Islet of Langerhans (tissue), 1 donor: ENCODE data around the gene MILR1.
"Not testable (repeated sequence)": the region's sequence is repeated elsewhere in the genome, so short reads cannot be mapped to it uniquely, and the experiment has no call there.

Experiments used
- FAIRE-seq: peaks from one replicate; lab custom pipeline; 2011; peaks lifted over from hg19 to GRCh38; lab: Jason Lieb, UNC

The MILR1 gene

GRCh38 chr17:64472564-64472963 lies 23.6 kb downstream of the MILR1 start:
- no peak for FAIRE-seq

GRCh38 chr17:64477849-64478248 lies 28.9 kb downstream of the MILR1 start:
- peak; percentile 33 for FAIRE-seq

GRCh38 chr17:64480951-64481350 lies 32.0 kb downstream of the MILR1 start:
- no peak for FAIRE-seq

GRCh38 chr17:64484380-64484779 lies 35.5 kb downstream of the MILR1 start:
- FAIRE-seq, result no peak

GRCh38 chr17:64488301-64488700 lies 39.4 kb downstream of the MILR1 start:
- no peak for FAIRE-seq

- no peak for FAIRE-seq
These were observed 42.3 kb downstream of the MILR1 start for GRCh38 chr17:64491034-64491860.

GRCh38 chr17:64491994-64492393 lies 43.1 kb downstream of the MILR1 start:
- no peak for FAIRE-seq

GRCh38 chr17:64492481-64493109 lies 43.7 kb downstream of the MILR1 start:
- no peak for FAIRE-seq

GRCh38 chr17:64494121-64494520 lies 45.2 kb downstream of the MILR1 start:
- FAIRE-seq, result no peak

- not testable (repeated sequence) for FAIRE-seq
These were observed 46.4 kb downstream of the MILR1 start for GRCh38 chr17:64495300-64495699.

GRCh38 chr17:64496348-64496785 lies 47.5 kb downstream of the MILR1 start:
- FAIRE-seq, result no peak

GRCh38 chr17:64496786-64497564 lies 48.1 kb downstream of the MILR1 start, which contains the start of gene POLG2:
Gene POLG2 (minus strand): TSS chr17:64497054. CDS start chr17:64496968, 86 bp downstream.
- FAIRE-seq, result no peak

- no peak for FAIRE-seq
These were observed 48.7 kb downstream of the MILR1 start for GRCh38 chr17:64497565-64498035.

GRCh38 chr17:64498308-64499203 lies 49.6 kb downstream of the MILR1 start:
- FAIRE-seq, result no peak

GRCh38 chr17:64499805-64500486 lies 51.0 kb downstream of the MILR1 start:
- FAIRE-seq, result no peak

- no peak for FAIRE-seq
These were observed 51.6 kb downstream of the MILR1 start for GRCh38 chr17:64500487-64500859.

- no peak for FAIRE-seq
These were observed 52.2 kb downstream of the MILR1 start for GRCh38 chr17:64500862-64501765.

- no peak for FAIRE-seq
These were observed 53.1 kb downstream of the MILR1 start for GRCh38 chr17:64502021-64502420.

GRCh38 chr17:64502809-64503208 lies 53.9 kb downstream of the MILR1 start:
- FAIRE-seq, result no peak

- FAIRE-seq, result no peak
These were observed 54.4 kb downstream of the MILR1 start for GRCh38 chr17:64503341-64503740.
